SU-DHL-6 (cell line): ENCODE data around the gene EVC2.

Source experiments
- H2AFZ ChIP-seq: fragments of 200-600 bp; sonication (generic); 2 replicates; pipeline ENCODE4 v1.6.1; 2014; ENCODE audit warnings: low read depth, mild to moderate bottlenecking, moderate library complexity, mixed read lengths, antibody characterized with exemption, low read length; ENCODE audit not compliant: severe bottlenecking
- H3F3A ChIP-seq: fragments of 200-600 bp; shearing (Covaris generic); 2 replicates; pipeline ENCODE4 v1.6.0; 2016; ENCODE audit warnings: antibody characterized with exemption, mild to moderate bottlenecking; ENCODE audit not compliant: insufficient read depth
- H3K27ac ChIP-seq: fragments of 200-600 bp; sonication (generic); 2 replicates; pipeline ENCODE4 v1.5.1; 2016; ENCODE audit warnings: low read depth, mild to moderate bottlenecking, low read length, moderate library complexity, mixed read lengths
- H3K27me3 ChIP-seq: fragments of 200-600 bp; sonication (generic), shearing (Covaris generic); 2 replicates; pipeline ENCODE4 v1.6.0; 2014; ENCODE audit warnings: mild to moderate bottlenecking, low read length
- H3K36me3 ChIP-seq: fragments of 200-600 bp; sonication (generic); 2 replicates; pipeline ENCODE4 v1.6.1; 2014; ENCODE audit warnings: mild to moderate bottlenecking, low read length, mixed read lengths
- H3K4me2 ChIP-seq: fragments of 300-600, 200-600 bp; shearing (Covaris generic), sonication (generic); 2 replicates; pipeline ENCODE4 v1.6.0; 2014; ENCODE audit warnings: low read length, low read depth, mild to moderate bottlenecking; ENCODE audit not compliant: poor library complexity, severe bottlenecking
- H3K4me3 ChIP-seq: fragments of 200-600 bp; sonication (generic); 2 replicates; pipeline ENCODE4 v1.5.1; 2014; ENCODE audit warnings: antibody characterized with exemption, low read length, mild to moderate bottlenecking, mixed read lengths; ENCODE audit not compliant: insufficient read depth, poor library complexity, severe bottlenecking
- H3K79me2 ChIP-seq: fragments of 200-600 bp; sonication (generic); 2 replicates; pipeline ENCODE4 v1.6.1; 2014; ENCODE audit warnings: mild to moderate bottlenecking, low read length, moderate library complexity; ENCODE audit not compliant: insufficient read depth
- H3K9ac ChIP-seq: fragments of 200-600 bp; sonication (generic); 2 replicates; pipeline ENCODE4 v1.7.0; 2014; ENCODE audit warnings: mild to moderate bottlenecking, low read length
- H3K9me2 ChIP-seq: fragments of 200-600 bp; sonication (generic); replicated peaks from 2 replicates; pipeline ENCODE4 v1.6.1; 2014; ENCODE audit warnings: low read length; ENCODE audit not compliant: insufficient read depth
- H3K9me3 ChIP-seq: fragments of 200-600 bp; sonication (generic); 2 replicates; pipeline ENCODE4 v1.6.1; 2014; ENCODE audit warnings: low read length, mixed read lengths; ENCODE audit not compliant: insufficient read depth
- H4K20me1 ChIP-seq: fragments of 200-600 bp; sonication (generic); 2 replicates; pipeline ENCODE4 v1.6.1; 2014; ENCODE audit warnings: low read depth, mild to moderate bottlenecking, antibody characterized with exemption, low read length, moderate library complexity, mixed read lengths
- CTCF ChIP-seq: fragments of 200-600 bp; sonication (generic); IDR thresholded peaks from one replicate; pipeline ENCODE4 v1.5.1; 2017; ENCODE audit warnings: antibody characterized with exemption, mild to moderate bottlenecking, low read length, moderate library complexity; ENCODE audit not compliant: insufficient read depth, poor library complexity, severe bottlenecking
- EZH2phosphoT487 ChIP-seq: fragments of 200-600 bp; sonication (generic), shearing (Covaris generic); conservative IDR thresholded peaks from 2 replicates; pipeline ENCODE4 v1.6.1; 2018; ENCODE audit warnings: mild to moderate bottlenecking, antibody characterized with exemption, low read length, moderate library complexity, mixed read lengths

Gene EVC2

GRCh38 chr4:5631352-5632065 is 76.8 kb downstream of the EVC2 start:
- Histone ChIP-seq H3K36me3 (no peaks in the 10 kb centered on the region), H3K4me3 (no peak overlapping the region), H3K9ac (no peak overlapping the region), H4K20me1 (no peaks in the 10 kb centered on the region), H3K27me3 (no peaks in the 10 kb centered on the region), H3K79me2 (no peaks in the 10 kb centered on the region), H2AFZ (no peak overlapping the region), H3K9me3 (no peaks in the 10 kb centered on the region), H3K9me2 (no peaks in the 10 kb centered on the region), H3K27ac (no peak overlapping the region), H3K4me2 (no peak overlapping the region), H3F3A (no peaks in the 10 kb centered on the region)
- no peak for TF ChIP-seq CTCF
- no peak for TF ChIP-seq EZH2phosphoT487

GRCh38 chr4:5630762-5631161 is 77.6 kb downstream of the EVC2 start:
- no peaks in the 10 kb centered on the region for H3K79me2 ChIP-seq
- no peaks in the 10 kb centered on the region for H4K20me1 ChIP-seq
- H3K36me3 ChIP-seq, result no peaks in the 10 kb centered on the region
- no peak overlapping the region for H2AFZ ChIP-seq
- H3K4me2 ChIP-seq, result no peak overlapping the region
- H3K27ac ChIP-seq, result no peak overlapping the region
- H3K4me3 ChIP-seq, result no peak overlapping the region
- no peaks in the 10 kb centered on the region for H3K9me2 ChIP-seq
- H3K9me3 ChIP-seq, result no peaks in the 10 kb centered on the region
- H3F3A ChIP-seq, result no peaks in the 10 kb centered on the region
- TF ChIP-seq EZH2phosphoT487, result no peak
- TF ChIP-seq CTCF, result no peak
- H3K27me3 ChIP-seq, result no peaks in the 10 kb centered on the region
- H3K9ac ChIP-seq, result no peak overlapping the region

- no peaks in the 10 kb centered on the region for H4K20me1 ChIP-seq
- no peaks in the 10 kb centered on the region for H3K27me3 ChIP-seq
- H3K9me3 ChIP-seq, result no peaks in the 10 kb centered on the region
- TF ChIP-seq EZH2phosphoT487 (no peak), CTCF (no peak)
- H2AFZ ChIP-seq, result no peak overlapping the region
- H3K4me2 ChIP-seq, result no peak overlapping the region
- H3F3A ChIP-seq, result no peaks in the 10 kb centered on the region
- H3K9me2 ChIP-seq, result no peaks in the 10 kb centered on the region
- H3K36me3 ChIP-seq, result no peaks in the 10 kb centered on the region
- H3K4me3 ChIP-seq, result no peak overlapping the region
- no peaks in the 10 kb centered on the region for H3K79me2 ChIP-seq
- no peak overlapping the region for H3K9ac ChIP-seq
- no peak overlapping the region for H3K27ac ChIP-seq
These were observed 78.8 kb downstream of the EVC2 start for GRCh38 chr4:5629542-5629941.
